Measurements from ENCODE around the gene KAT2A. TPM values are rescaled to one million over a fixed set of nuclear protein-coding genes. Genes with fewer than 3 reads are reported as not detected.

The KAT2A gene
- total RNA-seq, 4 donors from 2014 or later = 30.2 to 68.7 (median 33.9) TPM

- DNase-seq (ENCODE audit: low spot score) = no peak
- no peak for ATAC-seq (ENCODE audit: low FRiP score)
- no peak for TF ChIP-seq CTCF (IDR thresholded peaks at IDR 0.05)
Measured at GRCh38 chr17:42078396-42079043, 42.6 kb downstream of the KAT2A start.

GRCh38 chr17:42077755-42078154 is 43.4 kb downstream of the KAT2A start:
- no peak for TF ChIP-seq CTCF (IDR thresholded peaks at IDR 0.05)
- DNase-seq (ENCODE audit: low spot score) (no peak), ATAC-seq (ENCODE audit: low FRiP score) (no peak)

GRCh38 chr17:42076797-42077559 is 44.2 kb downstream of the KAT2A start:
- no peak for TF ChIP-seq CTCF (IDR thresholded peaks at IDR 0.05)
- ATAC-seq (ENCODE audit: low FRiP score) = no peak
- no peak for DNase-seq (ENCODE audit: low spot score)

- ATAC-seq (ENCODE audit: low FRiP score) (no peak), DNase-seq (ENCODE audit: low spot score) (no peak)
- no peak for TF ChIP-seq CTCF (IDR thresholded peaks at IDR 0.05)
Measured at GRCh38 chr17:42075789-42076188, 45.4 kb downstream of the KAT2A start.

GRCh38 chr17:42072323-42073187 is 48.6 kb downstream of the KAT2A start:
- DNase-seq (ENCODE audit: low spot score) (no peak), ATAC-seq (ENCODE audit: low FRiP score) (no peak)
- TF ChIP-seq CTCF (IDR thresholded peaks at IDR 0.05) = no peak

- no peak for TF ChIP-seq CTCF (IDR thresholded peaks at IDR 0.05)
- ATAC-seq (ENCODE audit: low FRiP score) = no peak
Measured at GRCh38 chr17:42071810-42072209, 49.4 kb downstream of the KAT2A start.

More at GRCh38 chr17:42071810-42072209, 49.4 kb downstream of the KAT2A start:
- no peak for DNase-seq (ENCODE audit: low spot score)

All from omental fat pad (tissue), 4 donors.